Endothelial cell of umbilical vein (primary cell): ENCODE results near the gene KANK4.

Source experiments
- POLR2AphosphoS5 ChIP-seq: IDR thresholded peaks from 2 replicates; pipeline ENCODE4 v1.6.1; 2012; ENCODE audit warnings: low read depth, mild to moderate bottlenecking, control low read depth, low read length, moderate library complexity; ENCODE audit not compliant: insufficient read depth
- TF ChIP-seq, protein P1 (sequence below), 2 donors: IDR thresholded peaks; 1 replicate in 1 of 2; 2 replicates in 1 of 2; pipeline ENCODE4 v1.5.1; 2011; ENCODE audit warnings: low read length in 2 of 2, mild to moderate bottlenecking in 2 of 2, moderate library complexity in 2 of 2, control low read depth in 1 of 2, inconsistent platforms in 1 of 2, low read depth in 1 of 2; ENCODE audit not compliant: insufficient read depth in 1 of 2; ENCODE audit errors: extremely low read depth in 1 of 2

GRCh38 chr1:62357916-62358315 is 38.7 kb upstream of the KANK4 start:
- TF ChIP-seq, protein P1, sequence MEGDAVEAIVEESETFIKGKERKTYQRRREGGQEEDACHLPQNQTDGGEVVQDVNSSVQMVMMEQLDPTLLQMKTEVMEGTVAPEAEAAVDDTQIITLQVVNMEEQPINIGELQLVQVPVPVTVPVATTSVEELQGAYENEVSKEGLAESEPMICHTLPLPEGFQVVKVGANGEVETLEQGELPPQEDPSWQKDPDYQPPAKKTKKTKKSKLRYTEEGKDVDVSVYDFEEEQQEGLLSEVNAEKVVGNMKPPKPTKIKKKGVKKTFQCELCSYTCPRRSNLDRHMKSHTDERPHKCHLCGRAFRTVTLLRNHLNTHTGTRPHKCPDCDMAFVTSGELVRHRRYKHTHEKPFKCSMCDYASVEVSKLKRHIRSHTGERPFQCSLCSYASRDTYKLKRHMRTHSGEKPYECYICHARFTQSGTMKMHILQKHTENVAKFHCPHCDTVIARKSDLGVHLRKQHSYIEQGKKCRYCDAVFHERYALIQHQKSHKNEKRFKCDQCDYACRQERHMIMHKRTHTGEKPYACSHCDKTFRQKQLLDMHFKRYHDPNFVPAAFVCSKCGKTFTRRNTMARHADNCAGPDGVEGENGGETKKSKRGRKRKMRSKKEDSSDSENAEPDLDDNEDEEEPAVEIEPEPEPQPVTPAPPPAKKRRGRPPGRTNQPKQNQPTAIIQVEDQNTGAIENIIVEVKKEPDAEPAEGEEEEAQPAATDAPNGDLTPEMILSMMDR (IDR thresholded peaks at IDR 0.05; ENCODE audit: extremely low read depth in 1 of 2, insufficient read depth in 1 of 2, low read depth in 1 of 2, low read length in 2 of 2), result no peak
- TF ChIP-seq POLR2AphosphoS5, result no peak
